GM18505 (cell line): ENCODE results near the gene OMP.

Experiments used
- ATAC-seq: cut with Tn5 transposase; IDR thresholded peaks from one replicate; pipeline ENCODE4 v1.9.1; 2021; ENCODE audit not compliant: unreplicated experiment
- POLR2A ChIP-seq: IDR thresholded peaks from 4 replicates; pipeline ENCODE4 v1.6.1; 2011; ENCODE audit warnings: borderline replicate concordance; ENCODE audit not compliant: insufficient read depth, insufficient read length; ENCODE audit errors: extremely low read depth

Gene OMP

DNA sequence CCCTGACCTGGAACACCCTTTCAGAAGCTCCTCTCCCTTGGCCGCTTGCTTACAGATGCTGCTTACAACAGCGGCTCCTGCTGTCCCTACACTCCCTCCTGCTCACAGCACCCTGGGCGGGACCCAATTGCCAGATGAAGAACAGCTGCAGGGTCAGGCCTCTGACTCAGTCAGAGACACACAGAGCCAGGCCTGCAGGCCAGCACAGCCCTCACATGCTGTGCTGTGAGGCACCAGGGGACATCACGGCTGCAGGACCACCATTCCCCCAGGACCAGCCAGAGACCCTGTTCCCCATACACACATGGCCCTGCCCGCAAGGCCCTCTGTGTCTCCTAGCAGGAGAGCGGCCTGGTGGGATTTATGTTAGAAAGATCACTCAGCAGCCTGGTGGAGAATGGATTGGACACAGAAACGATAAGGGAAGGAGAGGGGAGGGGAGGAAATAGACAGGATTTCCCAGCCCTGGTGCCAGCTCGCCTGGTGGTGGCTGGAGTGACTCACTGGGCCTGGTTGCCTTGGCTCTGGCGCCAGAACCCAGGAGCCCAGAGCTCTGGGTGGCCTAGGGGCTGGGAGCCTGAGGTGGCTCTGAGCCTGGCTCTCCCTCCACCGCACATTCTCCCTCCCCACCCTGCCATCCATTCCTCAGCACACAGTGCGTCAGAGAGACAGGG is 29.2 kb upstream of the OMP start:
- no peak for TF ChIP-seq POLR2A
- ATAC-seq: no peak

DNA sequence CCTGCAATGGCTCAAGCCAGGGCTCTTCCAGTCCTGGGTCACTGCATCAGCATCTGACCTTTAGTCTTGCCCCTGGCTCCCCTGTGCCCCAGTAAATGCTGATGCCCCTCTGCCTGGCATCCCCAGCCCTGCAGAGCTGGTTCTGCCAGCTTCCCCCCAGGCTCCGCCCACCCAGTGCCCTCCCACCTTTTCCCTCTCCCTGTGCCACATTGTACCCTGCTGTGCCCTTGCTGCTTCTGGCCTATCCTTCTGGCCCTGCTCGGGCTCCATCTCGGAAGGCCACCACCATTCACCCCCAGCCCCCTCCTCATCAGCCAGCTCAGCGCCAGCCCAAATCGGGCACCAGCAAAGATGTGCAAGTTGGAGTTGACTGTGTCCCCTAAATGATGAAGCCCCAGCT is 28.4 kb upstream of the OMP start:
- no peak for TF ChIP-seq POLR2A
- ATAC-seq: no peak

GRCh38 chr11:77074626-77075221 is 27.9 kb upstream of the OMP start:
- ATAC-seq: no peak
- TF ChIP-seq POLR2A: no peak

DNA sequence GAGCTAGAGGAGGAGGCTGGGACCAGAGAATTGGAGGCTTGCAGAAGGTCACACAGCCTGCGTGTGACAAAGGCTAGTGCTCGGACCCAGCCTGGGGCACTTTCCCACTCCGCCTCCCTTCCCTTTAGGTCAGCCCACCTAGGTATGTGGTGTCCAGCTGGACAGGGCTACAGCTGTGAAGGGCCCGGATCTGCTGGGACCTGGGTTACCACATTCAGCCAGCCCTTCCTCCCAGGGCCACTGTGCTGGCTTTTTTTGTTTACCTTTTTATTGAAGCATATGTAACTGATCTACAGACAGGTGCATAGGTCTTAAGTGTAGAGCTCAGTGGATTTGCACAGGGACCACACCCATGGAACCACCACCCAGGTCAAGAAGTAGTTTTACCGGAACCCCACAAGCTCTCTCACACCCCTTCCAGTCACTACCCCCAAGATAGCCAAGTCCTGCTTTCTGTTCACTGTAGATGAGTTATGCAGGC is 27.2 kb upstream of the OMP start:
- TF ChIP-seq POLR2A: no peak

DNA sequence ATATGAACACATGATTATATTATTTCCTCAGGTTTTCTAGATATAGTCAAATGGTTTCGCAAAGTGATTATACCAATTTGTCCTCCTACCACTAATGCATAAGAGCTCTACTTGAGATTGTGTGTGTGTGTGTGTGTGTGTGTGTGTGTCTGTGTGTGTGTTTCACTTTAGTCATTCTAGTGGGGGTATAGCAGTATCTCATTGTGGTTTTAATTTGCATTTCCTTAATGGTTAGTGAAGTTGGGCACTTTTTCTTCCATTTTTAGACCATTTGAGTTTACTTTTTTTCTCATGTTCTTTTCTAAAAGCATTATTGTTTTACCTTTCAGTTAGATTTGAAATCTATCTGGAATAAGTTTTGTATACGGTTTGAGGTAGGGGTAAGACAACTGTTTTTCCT is 23.0 kb upstream of the OMP start:
- ATAC-seq: no peak
- TF ChIP-seq POLR2A: no peak

More for the DNA sequence above, 27.2 kb upstream of the OMP start:
- ATAC-seq: no peak

GRCh38 chr11:77080643-77081210 is 21.9 kb upstream of the OMP start:
- TF ChIP-seq POLR2A: no peak
- ATAC-seq: no peak

DNA sequence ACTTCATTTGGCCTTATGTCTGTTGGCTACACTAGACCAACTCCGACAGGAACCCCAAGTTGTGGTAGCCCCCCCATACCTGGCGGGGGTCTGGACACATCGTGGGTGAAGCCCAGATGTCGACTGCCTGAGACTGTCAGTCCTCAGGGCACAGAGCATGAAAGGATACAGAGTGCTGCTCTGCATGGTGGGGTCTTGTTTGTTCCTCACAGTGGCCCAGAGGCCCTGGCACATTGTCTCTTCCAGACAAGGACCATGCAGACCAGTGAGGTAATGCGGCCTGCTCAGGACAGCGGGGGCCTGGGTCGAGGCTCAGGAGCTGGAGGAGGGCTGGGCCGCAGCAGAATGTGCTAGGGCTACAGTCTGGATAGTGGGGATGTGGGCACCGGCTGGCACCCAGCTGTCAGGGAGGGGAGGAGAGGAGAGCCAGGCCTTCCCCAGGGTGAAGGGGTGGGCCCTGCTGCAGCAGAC is 21.2 kb upstream of the OMP start:
- no peak for TF ChIP-seq POLR2A
- ATAC-seq: no peak

DNA sequence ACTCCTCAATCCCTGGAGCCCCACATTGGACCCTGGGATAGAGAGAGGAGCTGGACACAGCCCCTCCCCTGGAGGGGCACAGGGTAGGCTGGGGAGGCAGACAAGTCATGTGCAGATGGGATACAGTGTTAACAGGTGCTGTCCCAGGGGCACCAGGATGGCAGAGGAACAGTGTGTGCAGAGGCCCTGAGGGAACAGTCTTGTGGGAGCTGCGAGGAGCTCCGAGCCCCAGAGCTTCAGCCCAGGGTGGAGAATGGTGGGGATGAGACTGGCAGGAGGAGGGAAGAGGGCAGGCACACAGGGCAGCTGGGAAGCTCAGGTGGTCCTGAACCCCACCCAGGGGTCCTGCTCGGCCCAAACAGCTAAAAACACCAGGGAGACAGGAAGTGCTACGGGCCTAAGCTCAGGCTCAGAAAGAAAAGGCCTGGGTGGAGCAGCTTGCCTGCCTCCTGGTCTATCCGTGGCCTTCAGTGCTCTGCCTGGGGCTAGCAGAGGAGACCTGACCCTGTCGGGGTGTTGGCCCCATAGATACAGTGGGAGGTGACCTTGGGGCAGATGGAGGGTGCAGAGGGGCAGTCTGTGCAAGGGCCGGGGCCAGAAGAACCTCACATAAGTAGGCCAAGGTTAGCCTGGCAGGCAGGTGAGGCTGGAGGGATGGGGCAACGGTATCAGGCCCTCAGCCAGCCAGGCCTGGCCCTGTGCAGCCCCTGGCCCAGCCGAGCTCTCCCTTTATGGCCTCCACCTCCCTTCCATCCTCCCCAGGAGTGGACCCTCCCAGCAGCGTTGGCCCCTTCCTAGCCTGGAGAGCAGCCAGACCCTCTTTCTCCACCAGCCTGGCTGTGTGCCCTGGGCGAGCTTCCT is 20.4 kb upstream of the OMP start:
- TF ChIP-seq POLR2A: no peak
- ATAC-seq: no peak

- no peak for ATAC-seq
- TF ChIP-seq POLR2A: no peak
Observed at GRCh38 chr11:77082838-77083565, 19.6 kb upstream of the OMP start.

DNA sequence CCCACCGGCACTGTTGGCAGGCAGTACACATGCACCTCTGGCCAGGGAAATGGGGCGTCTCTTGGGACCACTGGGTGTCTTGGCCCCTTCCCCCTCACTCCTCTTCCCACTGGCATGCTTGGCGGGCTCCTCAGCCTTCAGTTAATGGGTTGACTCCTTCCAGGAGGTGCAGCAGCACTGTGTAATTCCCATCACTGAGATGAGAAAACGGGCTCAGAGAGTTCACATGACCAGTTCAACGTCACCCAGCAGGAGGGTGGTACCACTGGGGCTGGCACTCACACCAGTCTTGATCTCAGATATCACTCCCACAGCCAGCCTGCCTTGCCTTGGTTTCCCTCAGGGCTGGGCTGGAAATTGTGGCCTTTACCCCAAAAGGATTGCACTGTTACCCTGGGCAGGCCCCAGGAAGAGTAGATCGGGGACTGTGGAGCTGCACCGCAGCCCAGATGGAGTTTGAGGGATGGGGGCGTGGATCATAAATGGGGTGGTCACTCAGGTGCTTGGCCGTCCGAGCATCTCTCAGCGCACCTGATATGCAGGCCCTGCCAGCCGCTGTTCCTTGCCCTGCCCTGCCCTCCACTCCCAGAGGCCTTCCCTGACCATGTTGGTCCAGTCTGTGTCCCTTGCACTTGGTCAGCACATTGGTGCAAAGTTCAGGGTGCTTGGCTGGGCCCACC is 18.9 kb upstream of the OMP start:
- TF ChIP-seq POLR2A: no peak
- ATAC-seq: no peak

- no peak for TF ChIP-seq POLR2A
- no peak for ATAC-seq
Observed at GRCh38 chr11:77084581-77085191, 18.0 kb upstream of the OMP start.

- ATAC-seq: no peak
- no peak for TF ChIP-seq POLR2A
Observed at GRCh38 chr11:77085652-77086051, 17.0 kb upstream of the OMP start.
